OCI-LY7 (cell line): Measurements from ENCODE around the gene KPNA1. TPM values are rescaled to one million over a fixed set of nuclear protein-coding genes. Genes with fewer than 3 reads are reported as not detected.

Source experiments
- Bru-seq: library from RNA; stranded (reverse); fragments of 400-500 nt; gene quantifications from one replicate; lab custom pipeline; 2021; lab: Mats Ljungman, UMichigan
- BruChase-seq, 2 experiments: library from RNA; stranded (reverse); fragments of 400-500 nt; gene quantifications; one replicate each; lab custom pipeline; 2021; lab: Mats Ljungman, UMichigan
- BruUV-seq: library from RNA; stranded (reverse); fragments of 400-500 nt; replicated peaks from 2 replicates; lab custom pipeline; 2021; lab: Mats Ljungman, UMichigan
- CTCF ChIA-PET: fragments of 300-600 bp; sonication (Branson Sonifier 250); formaldehyde crosslinking; loops from one replicate; lab custom pipeline; 2022; ENCODE audit warnings: antibody characterized with exemption; ENCODE audit not compliant: unreplicated experiment; lab: Charles Lee
- POLR2A ChIA-PET: fragments of 300-600 bp; sonication (Branson Sonifier 250); formaldehyde crosslinking; loops from one replicate; lab custom pipeline; 2022; ENCODE audit warnings: antibody characterized with exemption; lab: Charles Lee
- DNase-seq: peaks from one replicate; pipeline ENCODE4 v3.0.0-alpha.2; 2015; ENCODE audit warnings: low spot score
- H2AFZ ChIP-seq: fragments of 200-600 bp; sonication (generic), shearing (Covaris generic); 2 replicates; pipeline ENCODE4 v1.6.1; 2014; ENCODE audit warnings: mild to moderate bottlenecking, antibody characterized with exemption, low read length, moderate library complexity
- H3K27ac ChIP-seq: fragments of 200-600 bp; sonication (generic); 2 replicates; pipeline ENCODE4 v1.5.1; 2014; ENCODE audit warnings: mixed run types, low read depth, mild to moderate bottlenecking, moderate library complexity, low read length, inconsistent platforms; ENCODE audit not compliant: poor library complexity, severe bottlenecking
- H3K36me3 ChIP-seq: fragments of 200-600 bp; sonication (generic); 2 replicates; pipeline ENCODE4 v1.6.1; 2014; ENCODE audit warnings: mild to moderate bottlenecking, antibody characterized with exemption, low read length, moderate library complexity, mixed read lengths; ENCODE audit not compliant: insufficient read depth
- H3K4me1 ChIP-seq: fragments of 200-600 bp; sonication (generic); 2 replicates; pipeline ENCODE4 v1.5.1; 2014; ENCODE audit warnings: mild to moderate bottlenecking, low read length; ENCODE audit not compliant: insufficient read depth, poor library complexity, severe bottlenecking
- H3K4me2 ChIP-seq: fragments of 200-600 bp; sonication (generic); 2 replicates; pipeline ENCODE4 v1.6.1; 2014; ENCODE audit warnings: mild to moderate bottlenecking, low read length
- H3K4me3 ChIP-seq: fragments of 200-600 bp; sonication (generic); 2 replicates; pipeline ENCODE4 v1.5.1; 2014; ENCODE audit warnings: mild to moderate bottlenecking, low read depth, low read length; ENCODE audit not compliant: poor library complexity, severe bottlenecking
- H3K79me2 ChIP-seq: fragments of 200-600 bp; sonication (generic); 2 replicates; pipeline ENCODE4 v1.6.1; 2016; ENCODE audit warnings: low read depth, mild to moderate bottlenecking, low read length, moderate library complexity, mixed read lengths; ENCODE audit not compliant: insufficient read depth
- H3K9me2 ChIP-seq: fragments of 200-600 bp; sonication (generic); 2 replicates; pipeline ENCODE4 v1.6.1; 2016; ENCODE audit warnings: mild to moderate bottlenecking, low read length, mixed read lengths; ENCODE audit not compliant: insufficient read depth
- H3K9me3 ChIP-seq: fragments of 200-600 bp; sonication (generic); 2 replicates; pipeline ENCODE4 v1.6.1; 2014; ENCODE audit warnings: mild to moderate bottlenecking, mixed run types, low read length, mixed read lengths
- H4K20me1 ChIP-seq: fragments of 200-600 bp; sonication (generic); 2 replicates; pipeline ENCODE4 v1.6.1; 2014; ENCODE audit warnings: mild to moderate bottlenecking, antibody characterized with exemption, low read length, moderate library complexity, mixed read lengths; ENCODE audit not compliant: insufficient read depth
- CTCF ChIP-seq: fragments of 200-600 bp; sonication (generic); conservative IDR thresholded peaks from 2 replicates; pipeline ENCODE4 v1.5.1; 2014; ENCODE audit warnings: mild to moderate bottlenecking, antibody characterized with exemption, low read length, moderate library complexity, mixed read lengths
- EZH2phosphoT487 ChIP-seq: fragments of 200-600 bp; sonication (generic); IDR thresholded peaks from 2 replicates; pipeline ENCODE4 v1.6.1; 2018; ENCODE audit warnings: low read depth, borderline replicate concordance, mild to moderate bottlenecking, mixed run types, antibody characterized with exemption, low read length, moderate library complexity, mixed read lengths
- intact Hi-C: fragments of 100-400 bp; cut with micrococcal nuclease; formaldehyde crosslinking; loops from one replicate; pipeline ENCODE4 v1.10.0; 2022; ENCODE audit not compliant: unreplicated experiment
- long read RNA-seq: library from polyadenylated mRNA; stranded (forward); transcript quantifications from one replicate; pipeline ENCODE4 v2.0.0, GENCODE V29; 2022
- total RNA-seq, 2 experiments: library from RNA; depleted of rRNA in 1 of 2; stranded (reverse); fragments of >200 nt in 1 of 2; shearing (Covaris generic) in 1 of 2; gene quantifications; 2 replicates each; pipeline ENCODE4 v1.2.3, GENCODE V29; 2014 to 2022

The KPNA1 gene
- total RNA-seq (2014; rRNA removed; shearing (Covaris generic)) = 20.0 and 24.6 TPM in 2 replicates
- total RNA-seq (2022) = 73.1 and 77.5 TPM in 2 replicates
- percentile 91 among the genes with signal in this experiment for Bru-seq, nascent RNA
- BruChase-seq, experiment 1, labeled RNA remaining after a 6-hour chase = percentile 83 among the genes with signal in this experiment
- percentile 82 among the genes with signal in this experiment for BruChase-seq, experiment 2, labeled RNA remaining after a 2-hour chase
- long read RNA-seq, full-length matches to known transcripts = 118 of 162 reads
- long read RNA-seq, partial matches to known transcripts = 11 of 162 reads
- long read RNA-seq, other reads (novel, unspliced or antisense) = 33 of 162 reads

- TF ChIP-seq EZH2phosphoT487 (no peak), CTCF (no peak)
- BruUV-seq = no TSS peak
- CTCF ChIA-PET = no interaction called here
These were observed at the start of gene KPNA1 for GRCh38 chr3:122514123-122515019. KPNA1 (minus strand) TSS chr3:122514939; CDS start chr3:122496565, 18,374 bp downstream.

GRCh38 chr3:122564155-122564912 is 49.6 kb upstream of the KPNA1 start, which contains the start of the genes DTX3L and PARP9:
DTX3L (plus strand) TSS chr3:122564338; CDS start chr3:122564427, 89 bp downstream.
PARP9 (minus strand) TSS chr3:122564300; CDS start chr3:122559620, 4,680 bp downstream.
- Histone ChIP-seq H4K20me1 (no peaks in the 10 kb centered on the region), H3K4me1 (peaks cover 26% of the 10 kb centered on the region), H3K9me3 (no peaks in the 10 kb centered on the region), H3K79me2 (no peaks in the 10 kb centered on the region), H3K27ac (no peak within 1 kb of the TSS), H3K4me3 (peak within 1 kb of the TSS; percentile 66), H3K9me2 (no peaks in the 10 kb centered on the region), H2AFZ (peak within 1 kb of the TSS; percentile 80), H3K36me3 (no peaks in the 10 kb centered on the region), H3K4me2 (peak within 1 kb of the TSS; percentile 83)
- BruUV-seq = no TSS peak
- DNase-seq = peak; percentile 51
- ChIA-PET CTCF (interaction anchor here (0.7 kb wide), 1 partner anchor 115 kb away, joined by 4 read pairs; no protein-coding TSS in a partner anchor), POLR2A (interaction anchor here (0.6 to 0.8 kb wide), 2 partner anchors 10 to 51 kb away, joined by 3 to 4 read pairs; no protein-coding TSS in a partner anchor)
- TF ChIP-seq EZH2phosphoT487 (no peak), CTCF (no peak)
- intact Hi-C loops = loop anchor here (5.0 to 10.0 kb wide), 3 partner anchors 107 to 470 kb away; partner anchors contain the start of gene HSPBAP1

More at GRCh38 chr3:122514123-122515019, at the start of gene KPNA1:
- H3K79me2 ChIP-seq = peaks cover 47% of the 10 kb centered on the region
- H3K27ac ChIP-seq = peak within 1 kb of the TSS; percentile 74
- peaks cover 37% of the 10 kb centered on the region for H4K20me1 ChIP-seq
- peak within 1 kb of the TSS; percentile 78 for H3K4me2 ChIP-seq
- H3K9me3 ChIP-seq = no peaks in the 10 kb centered on the region; the same call in 1 of the 2 replicates
- peak within 1 kb of the TSS; percentile 75 for H3K4me3 ChIP-seq
- POLR2A ChIA-PET = interaction anchor here (0.7 to 1.8 kb wide), 3 partner anchors 9 to 130 kb away, joined by 3 to 7 read pairs (median 3); partner anchors contain the start of gene FAM162A
- no peaks in the 10 kb centered on the region for H3K9me2 ChIP-seq
- peak; percentile 93 for DNase-seq
- H3K4me1 ChIP-seq = peaks cover 25% of the 10 kb centered on the region
- intact Hi-C loops = loop anchor here (5.0 to 10.0 kb wide), 3 partner anchors 97 to 1070 kb away; partner anchors contain the start of genes FAM162A, HACD2, MIX23 and WDR5B
- peak within 1 kb of the TSS; percentile 94 for H2AFZ ChIP-seq
- peaks cover 14% of the 10 kb centered on the region for H3K36me3 ChIP-seq
